ENCODE measurements around the gene PSME2. TPM values are rescaled to one million over a fixed set of nuclear protein-coding genes. Genes with fewer than 3 reads are reported as not detected.
A peak's percentile ranks its signal among the peaks of the same experiment; 100 is the strongest.
"Not testable (repeated sequence)": the region's sequence is repeated elsewhere in the genome, so short reads cannot be mapped to it uniquely, and the experiment has no call there.

The PSME2 gene
- total RNA-seq, 4 donors from 2014 or later: 31.3 to 66.6 (median 47.5) TPM

DNA sequence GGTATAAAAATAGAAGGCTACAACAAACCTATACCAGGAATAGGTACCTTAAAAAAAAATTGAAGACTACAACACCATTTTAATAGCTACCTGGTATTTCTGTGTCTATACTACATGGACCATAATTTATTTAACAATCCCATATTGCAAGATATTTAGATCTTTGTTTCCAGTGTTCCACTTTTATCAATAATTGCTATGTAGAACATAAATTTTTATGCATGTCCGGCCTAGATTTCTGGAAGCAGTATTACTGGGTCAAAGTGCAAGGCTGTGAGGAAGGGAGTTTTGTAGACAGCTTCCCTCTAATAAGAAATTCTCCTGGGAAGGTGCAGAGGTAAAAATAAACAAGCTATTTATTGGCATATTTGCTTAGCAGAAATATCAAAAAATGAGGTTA, 35.9 kb downstream of the PSME2 start:
- no peak for DNase-seq
- Histone ChIP-seq H3K27ac (no peak overlapping the region), H3K36me3 (no peaks in the 10 kb centered on the region), H3K4me3 (replicated peaks in 1 of 3) (no peak overlapping the region), H3K27me3 (no peaks in the 10 kb centered on the region), H3K4me1 (peaks cover 16 to 26% of the 10 kb centered on the region in 2 donors), H3K9me3 (no peaks in the 10 kb centered on the region)
- intact Hi-C loops (cut with DNase I): no loop called here
- 30 to 76% methylated on average over 1 of the region's 1 CpG for WGBS, 2 donors
- no peak for TF ChIP-seq POLR2A (IDR thresholded peaks at IDR 0.05)
- TF ChIP-seq, protein P1, sequence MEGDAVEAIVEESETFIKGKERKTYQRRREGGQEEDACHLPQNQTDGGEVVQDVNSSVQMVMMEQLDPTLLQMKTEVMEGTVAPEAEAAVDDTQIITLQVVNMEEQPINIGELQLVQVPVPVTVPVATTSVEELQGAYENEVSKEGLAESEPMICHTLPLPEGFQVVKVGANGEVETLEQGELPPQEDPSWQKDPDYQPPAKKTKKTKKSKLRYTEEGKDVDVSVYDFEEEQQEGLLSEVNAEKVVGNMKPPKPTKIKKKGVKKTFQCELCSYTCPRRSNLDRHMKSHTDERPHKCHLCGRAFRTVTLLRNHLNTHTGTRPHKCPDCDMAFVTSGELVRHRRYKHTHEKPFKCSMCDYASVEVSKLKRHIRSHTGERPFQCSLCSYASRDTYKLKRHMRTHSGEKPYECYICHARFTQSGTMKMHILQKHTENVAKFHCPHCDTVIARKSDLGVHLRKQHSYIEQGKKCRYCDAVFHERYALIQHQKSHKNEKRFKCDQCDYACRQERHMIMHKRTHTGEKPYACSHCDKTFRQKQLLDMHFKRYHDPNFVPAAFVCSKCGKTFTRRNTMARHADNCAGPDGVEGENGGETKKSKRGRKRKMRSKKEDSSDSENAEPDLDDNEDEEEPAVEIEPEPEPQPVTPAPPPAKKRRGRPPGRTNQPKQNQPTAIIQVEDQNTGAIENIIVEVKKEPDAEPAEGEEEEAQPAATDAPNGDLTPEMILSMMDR (IDR thresholded peaks at IDR 0.05): no peak

DNA sequence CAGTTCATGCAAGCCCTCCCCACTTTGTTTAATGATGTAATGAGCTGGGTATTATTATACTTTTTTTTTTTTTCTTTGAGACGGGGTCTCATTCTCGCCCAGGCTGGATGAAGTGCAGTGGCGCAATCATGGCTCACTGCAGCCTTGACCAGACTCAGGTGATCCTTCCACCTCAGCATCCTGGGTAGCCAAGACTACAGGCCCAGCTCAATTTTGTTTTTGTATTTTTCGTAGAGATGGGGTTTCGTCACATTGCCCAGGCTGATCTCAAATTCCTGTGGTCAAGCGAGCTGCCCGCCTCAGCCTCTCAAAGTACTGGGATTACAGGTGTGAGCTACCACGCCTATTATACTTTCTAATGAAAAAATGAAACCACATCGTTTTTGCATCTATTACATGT, 36.4 kb downstream of the PSME2 start:
- no peak overlapping the region for H3K27ac ChIP-seq

DNA sequence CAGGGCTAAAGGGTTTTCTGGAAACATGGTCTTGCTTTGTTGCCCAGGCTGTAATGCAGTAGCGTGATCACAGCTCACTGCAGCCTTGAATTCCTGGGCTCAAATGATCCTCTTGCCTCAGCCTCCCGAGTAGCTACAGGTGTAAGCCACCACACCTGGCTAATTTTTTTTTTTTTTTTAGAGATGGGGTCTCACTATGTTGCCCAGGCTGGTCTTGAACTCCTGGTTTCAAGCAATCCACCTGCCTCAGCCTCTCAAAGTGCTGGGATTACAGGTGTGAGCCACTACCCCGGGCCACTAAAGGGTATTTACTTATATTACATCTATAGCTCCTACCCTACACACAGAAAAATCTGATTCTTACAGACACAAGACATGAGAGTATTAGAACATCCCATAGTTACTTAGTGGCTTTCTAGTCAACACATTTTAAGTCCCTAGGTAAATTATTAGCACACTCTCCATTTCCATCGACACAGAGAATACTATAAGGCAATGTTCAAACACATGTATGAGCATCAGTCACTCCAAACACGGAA, 38.0 kb downstream of the PSME2 start:
- H3K36me3 ChIP-seq: no peaks in the 10 kb centered on the region
- WGBS, 2 donors: 39 to 48% methylated on average over 5 of the region's 5 CpGs
- H3K9me3 ChIP-seq: no peaks in the 10 kb centered on the region
- no peak for DNase-seq
- peaks cover 15 to 28% of the 10 kb centered on the region in 2 donors for H3K4me1 ChIP-seq
- H3K27ac ChIP-seq: peak overlapping the region; percentile 29 to 62 (median 50)
- H3K27me3 ChIP-seq: no peaks in the 10 kb centered on the region
- no peak overlapping the region for H3K4me3 ChIP-seq (replicated peaks in 1 of 3)
- intact Hi-C loops (cut with DNase I): loop anchor here (5.0 kb wide), 1 partner anchor 51 kb away; no protein-coding TSS in a partner anchor
- TF ChIP-seq, protein P1 (IDR thresholded peaks at IDR 0.05): no peak
- no peak for TF ChIP-seq POLR2A (IDR thresholded peaks at IDR 0.05)

More for the DNA sequence above, 36.4 kb downstream of the PSME2 start:
- H3K4me1 ChIP-seq: peaks cover 15 to 28% of the 10 kb centered on the region in 2 donors
- WGBS, 2 donors: 88 to 89% methylated on average over 9 of the region's 9 CpGs
- H3K4me3 ChIP-seq (replicated peaks in 1 of 3): no peak overlapping the region
- H3K9me3 ChIP-seq: no peaks in the 10 kb centered on the region
- H3K36me3 ChIP-seq: no peaks in the 10 kb centered on the region
- no peak for TF ChIP-seq POLR2A (IDR thresholded peaks at IDR 0.05)
- TF ChIP-seq, protein P1 (IDR thresholded peaks at IDR 0.05): no peak
- intact Hi-C loops (cut with DNase I): no loop called here
- no peaks in the 10 kb centered on the region for H3K27me3 ChIP-seq
- no peak for DNase-seq

DNA sequence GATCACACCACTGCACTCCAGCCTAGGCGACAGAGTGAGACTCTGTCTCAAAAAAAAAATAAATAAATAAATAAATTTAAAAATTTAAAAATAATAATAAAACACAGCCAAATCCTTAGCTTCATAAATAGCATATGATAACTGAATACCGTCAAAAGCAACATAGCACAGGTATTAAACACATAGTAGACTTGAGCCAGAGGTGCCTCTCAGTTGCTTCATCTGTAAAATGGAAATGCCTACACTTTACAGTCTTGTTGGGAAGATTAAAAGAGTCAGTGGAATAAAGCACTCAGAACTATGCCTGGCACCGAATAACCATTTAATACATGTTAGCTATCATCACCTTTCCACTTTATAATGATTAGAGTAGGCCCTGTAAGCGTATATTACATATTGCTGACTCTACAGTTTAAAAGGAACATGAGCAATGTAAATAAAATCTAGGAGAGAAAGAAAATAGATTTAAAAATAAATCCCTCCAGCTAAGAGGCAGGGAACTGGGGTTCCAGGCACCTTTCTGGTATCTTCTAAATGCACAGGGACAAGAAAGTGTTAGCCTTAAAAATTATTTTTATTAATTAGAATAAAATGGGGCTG, 39.6 kb downstream of the PSME2 start:
- no peak for DNase-seq
- no peak for TF ChIP-seq POLR2A (IDR thresholded peaks at IDR 0.05)
- TF ChIP-seq, protein P1 (IDR thresholded peaks at IDR 0.05): no peak
- H3K36me3 ChIP-seq: peaks cover 0 to 5% of the 10 kb centered on the region in 2 donors
- 71 to 74% methylated on average over 4 of the region's 4 CpGs for WGBS, 2 donors
- H3K27me3 ChIP-seq: no peaks in the 10 kb centered on the region
- no peak overlapping the region for H3K4me3 ChIP-seq (replicated peaks in 1 of 3)
- no peaks in the 10 kb centered on the region for H3K9me3 ChIP-seq
- intact Hi-C loops (cut with DNase I): loop anchor here (5.0 kb wide), 1 partner anchor 49 kb away; no protein-coding TSS in a partner anchor
- peaks cover 15 to 28% of the 10 kb centered on the region in 2 donors for H3K4me1 ChIP-seq
- H3K27ac ChIP-seq: peak overlapping the region; percentile 77 to 88 (median 79)

DNA sequence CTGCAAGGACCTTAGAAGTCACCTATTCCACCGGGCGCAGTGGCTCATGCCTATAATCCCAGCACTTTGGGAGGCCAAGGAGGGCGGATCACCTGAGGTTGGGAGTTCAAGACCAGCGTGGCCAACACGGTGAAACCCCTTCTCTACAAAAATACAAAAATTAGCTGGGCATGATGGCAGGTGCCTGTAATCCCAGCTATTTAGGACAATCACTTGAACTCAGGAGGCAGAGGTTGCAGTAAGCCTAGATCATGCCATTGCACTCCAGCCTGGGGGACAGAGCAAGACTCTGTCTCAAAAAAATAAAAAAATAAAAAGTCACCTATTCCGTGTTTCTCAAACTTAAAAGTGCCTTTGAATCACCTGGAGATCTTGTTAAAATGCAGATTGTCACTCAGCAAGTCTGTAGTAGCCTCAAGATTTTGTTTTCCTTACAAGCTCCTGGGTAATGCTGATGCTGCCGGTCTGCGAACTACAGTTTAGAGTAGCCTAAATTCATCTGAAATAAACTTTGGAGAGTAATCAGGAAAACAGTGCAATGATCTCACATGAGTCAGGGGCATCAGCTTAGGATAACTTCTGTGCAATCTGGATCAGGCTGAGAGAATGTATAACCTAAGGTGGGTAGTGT, 40.7 kb downstream of the PSME2 start:
- H3K27me3 ChIP-seq; H3K36me3 ChIP-seq; H3K9me3 ChIP-seq; H3K4me3 ChIP-seq (replicated peaks in 1 of 3); DNase-seq: not testable (repeated sequence)
- 78 to 82% methylated on average over 8 of the region's 8 CpGs for WGBS, 2 donors
- intact Hi-C loops (cut with DNase I): loop anchor here (5.0 kb wide), 1 partner anchor 48 kb away; no protein-coding TSS in a partner anchor
- Histone ChIP-seq H3K4me1 (peaks cover 15 to 28% of the 10 kb centered on the region in 2 donors), H3K27ac (peak overlapping the region; percentile 77 to 88 (median 79))
